K562 (cell line): Measurements from ENCODE around the gene TBC1D17. TPM values are rescaled to one million over a fixed set of nuclear protein-coding genes. Genes with fewer than 3 reads are reported as not detected.

Experiments
- ARID2 ChIP-seq: fragments of 450-650 bp; IDR thresholded peaks from 2 replicates; pipeline ENCODE4 v1.6.1; 2017; ENCODE audit warnings: antibody characterized with exemption, mild to moderate bottlenecking
- CBX1 ChIP-seq: sonication (generic); IDR thresholded peaks from 2 replicates; pipeline ENCODE4 v1.6.1; 2016; ENCODE audit warnings: antibody characterized with exemption, low read depth, mild to moderate bottlenecking
- HDAC2 ChIP-seq: fragments of 450-650 bp; IDR thresholded peaks from 2 replicates; pipeline ENCODE4 v1.6.1; 2016; ENCODE audit warnings: mild to moderate bottlenecking
- KDM1A ChIP-seq, 2 experiments: fragments of 450-650 bp; IDR thresholded peaks; 2 replicates each; pipeline ENCODE4 v1.6.1; 2016; ENCODE audit warnings: mild to moderate bottlenecking in 2 of 2
- MECOM ChIP-seq: fragments of 250-450 bp; sonication (Bioruptor Pico); IDR thresholded peaks from 2 replicates; pipeline ENCODE4 v1.8.0; 2022; ENCODE audit warnings: inconsistent platforms
- RAD51 ChIP-seq: fragments of 450-650 bp; IDR thresholded peaks from 2 replicates; pipeline ENCODE4 v1.7.1; 2016; ENCODE audit warnings: low read depth, mild to moderate bottlenecking, borderline replicate concordance
- STAG1 ChIP-seq: sonication (generic); formaldehyde crosslinking; IDR thresholded peaks from 2 replicates; pipeline ENCODE4 v1.5.0; 2020; ENCODE audit warnings: missing genetic modification reagents, borderline replicate concordance
- TCF3 ChIP-seq: sonication (generic); formaldehyde crosslinking; IDR thresholded peaks from 2 replicates; pipeline ENCODE4 v1.4.0; 2020; ENCODE audit warnings: mild to moderate bottlenecking, missing genetic modification reagents
- ZBTB49 ChIP-seq: sonication (generic); formaldehyde crosslinking; IDR thresholded peaks from 2 replicates; pipeline ENCODE4 v1.8.0; 2022; ENCODE audit warnings: missing genetic modification reagents, mild to moderate bottlenecking, borderline replicate concordance
- ZNF407 ChIP-seq: fragments of 450-650 bp; IDR thresholded peaks from 2 replicates; pipeline ENCODE4 v1.6.1; 2016; ENCODE audit warnings: low read depth
- polyA plus RNA-seq, 8 experiments: library from polyadenylated mRNA; depleted of rRNA in 4 of 8; stranded (reverse) in 5 of 8; unstranded in 3 of 8; fragments of >200 nt; fragmentation: Nextera tagmentation in 2 of 8; fragmentation: Illumina TruSeq in 1 of 8; extraction: Ambion mirVana in 2 of 8; extraction: Trizol in 1 of 8; gene quantifications; 2 replicates each; pipeline versions ENCODE4 v1.2.1 to v1.2.3, GENCODE V29; 2011 to 2014; ENCODE audit warnings: inconsistent platforms in 1 of 8, missing spikeins in 1 of 8
- total RNA-seq, 7 experiments: library from RNA; depleted of rRNA in 6 of 7; stranded (reverse); fragments of >200 nt in 6 of 7; fragmentation: Illumina TruSeq in 2 of 7; extraction: Trizol in 2 of 7; gene quantifications; 2 replicates each; pipeline versions ENCODE4 v1.2.1 to v1.2.3, GENCODE V29; 2011 to 2021; ENCODE audit warnings: low replicate concordance in 1 of 7

Gene TBC1D17
- total and polyA plus RNA-seq, 9 of the 15 experiments (the other 6 are each of a cell fraction or from before 2014, with no cell fraction given), result 0.42 to 16.0 (median 3.8) TPM

- TF ChIP-seq ZNF407 (no peak), ZBTB49 (no peak), MECOM (CRISPR knock-in tag) (no peak), ARID2 (no peak), KDM1A (IDR thresholded peaks at IDR 0.05) (peak; percentile 77 to 83), RAD51 (no peak), STAG1 (CRISPR knock-in tag) (0 out of 2 replicates have a peak, but pooled peaks have one; percentile 4), HDAC2 (peak; percentile 84), CBX1 (peak; percentile 67; the same call in 1 of the 2 replicates), TCF3 (CRISPR knock-in tag) (no peak)
Measured at GRCh38 chr19:49864890-49865289, 12.6 kb upstream of the TBC1D17 start (continued).
